ENCODE data around the gene ZNF334. TPM values are rescaled to one million over a fixed set of nuclear protein-coding genes. Genes with fewer than 3 reads are reported as not detected.

Gene ZNF334
- total and polyA plus RNA-seq, 2 of the 4 experiments (the other 2 are of a cell fraction), result 1.4 to 2.1 TPM

DNA sequence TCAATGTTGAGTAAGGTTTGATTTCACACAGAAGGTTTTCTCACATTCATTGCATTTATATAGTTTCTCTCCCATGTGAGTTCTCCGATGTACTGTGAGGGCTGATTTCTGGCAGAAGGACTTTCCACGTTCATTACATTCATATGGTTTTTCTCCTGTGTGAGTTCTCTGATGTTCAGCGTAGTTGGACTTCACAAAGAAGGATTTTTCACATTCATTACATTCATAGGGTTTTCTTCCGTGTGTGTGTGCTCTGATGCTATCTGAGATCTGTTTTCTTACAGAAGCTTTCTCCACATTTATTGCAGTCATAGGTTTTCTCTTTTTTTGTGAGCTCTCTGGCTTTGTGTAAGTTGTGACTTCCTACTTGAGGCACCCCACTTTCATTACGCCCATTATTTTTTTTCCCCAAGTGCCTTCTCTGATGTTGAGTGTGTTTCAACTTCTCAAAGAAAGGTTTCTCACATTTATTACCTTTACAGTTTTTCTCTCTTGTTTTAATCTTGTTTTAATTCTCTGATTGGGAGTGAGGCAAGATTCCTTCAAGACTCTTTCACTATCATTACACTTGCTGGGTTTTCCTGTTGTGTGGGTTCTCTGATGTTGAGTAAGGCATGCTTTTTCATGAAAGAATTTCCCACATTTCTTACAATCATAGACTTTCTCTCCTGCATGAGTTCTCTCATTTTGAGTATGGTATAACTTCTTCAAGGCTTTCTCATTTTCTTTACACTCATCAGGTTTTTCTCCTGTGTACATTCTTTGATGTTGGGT lies 56.9 kb downstream of the ZNF334 start:
- Histone ChIP-seq H3K56ac (ENCODE audit: extremely low read depth, insufficient read depth, low read length) (no peak overlapping the region), H2BK120ac (ENCODE audit: low read depth, low read length) (no peak overlapping the region), H3K4me2 (ENCODE audit: low read depth, low read length) (no peak overlapping the region), H3K4ac (ENCODE audit: low read depth, low read length) (no peak overlapping the region), H3K9me3 (ENCODE audit: control insufficient read depth, insufficient read depth, low read length) (peaks cover 3% of the 10 kb centered on the region; the same call in 1 of the 2 replicates), H3K27ac (ENCODE audit: insufficient read depth, low read length) (no peak overlapping the region), H2BK15ac (ENCODE audit: low read depth, low read length) (no peak overlapping the region), H3K23ac (ENCODE audit: low read depth, low read length) (no peak overlapping the region), H2BK20ac (ENCODE audit: low read depth, low read length) (no peak overlapping the region), H2AK5ac (ENCODE audit: low read depth, low read length) (no peak overlapping the region), H2BK5ac (ENCODE audit: low read depth, low read length, poor library complexity, severe bottlenecking) (no peak overlapping the region), H3K27me3 (ENCODE audit: control insufficient read depth, insufficient read depth, low read length) (peaks cover 12% of the 10 kb centered on the region), H4K91ac (ENCODE audit: insufficient read depth, low read depth, low read length) (no peak overlapping the region), H4K20me1 (ENCODE audit: insufficient read depth, low read length) (no peaks in the 10 kb centered on the region), H3K4me1 (ENCODE audit: control insufficient read depth, insufficient read depth, low read length) (no peaks in the 10 kb centered on the region), H3K18ac (ENCODE audit: low read depth, low read length) (no peak overlapping the region), H3K36me3 (ENCODE audit: control insufficient read depth, insufficient read depth, low read length) (no peaks in the 10 kb centered on the region), H3K9me1 (ENCODE audit: insufficient read depth, low read length) (no peaks in the 10 kb centered on the region), H2AK9ac (replicated peaks; ENCODE audit: low read depth, low read length, poor library complexity) (no peak overlapping the region), H4K5ac (ENCODE audit: low read depth, low read length) (no peak overlapping the region), H3K79me1 (ENCODE audit: low read depth in 1 of 2, low read length in 2 of 2) (no peaks in the 10 kb centered on the region), H2AFZ (replicated peaks; ENCODE audit: low read length, poor library complexity) (no peak overlapping the region), H3K14ac (replicated peaks; ENCODE audit: low read depth, low read length) (no peak overlapping the region), H3K4me3 (ENCODE audit: insufficient read depth, low read depth, low read length) (no peak overlapping the region), H4K8ac (ENCODE audit: low read depth in 2 of 2, low read length in 2 of 2) (no peak overlapping the region), H3K9ac (ENCODE audit: low read depth, low read length) (no peak overlapping the region)
- DNase-seq, result no peak
- in situ Hi-C loops (cut with MboI; ENCODE audit: low sequenced_read_pairs), result no loop called here
- WGBS, 2 experiments (ENCODE audit: extremely low coverage in 2 of 2, insufficient read length in 1 of 2), result no CpG with 5 or more reads among the region's 5 CpGs
- no peak for ATAC-seq (ENCODE audit: low read depth)
- intact Hi-C loops (cut with micrococcal nuclease), result no loop called here
- POLR2A ChIA-PET (ENCODE audit: unreplicated experiment), result no interaction called here
- CTCF ChIA-PET, result no interaction called here
- no TSS peak for BruUV-seq (replicated peaks)
- no peak for TF ChIP-seq BHLHE40 (IDR thresholded peaks at IDR 0.05; ENCODE audit: low read depth, low read length)
- dilution Hi-C loops (cut with HindIII; ENCODE audit: low sequenced_read_pairs, unreplicated experiment), result no loop called here
